HG03432 (cell line): ENCODE data around the gene ZNF710.

ENCODE experiments used
- ATAC-seq: cut with Tn5 transposase; IDR thresholded peaks from one replicate; pipeline ENCODE4 v1.9.1; 2021; ENCODE audit warnings: mild to moderate bottlenecking, moderate library complexity; ENCODE audit not compliant: unreplicated experiment

The ZNF710 gene

GRCh38 chr15:89991312-89991711 lies 9.8 kb upstream of the ZNF710 start:
- ATAC-seq = no peak

DNA sequence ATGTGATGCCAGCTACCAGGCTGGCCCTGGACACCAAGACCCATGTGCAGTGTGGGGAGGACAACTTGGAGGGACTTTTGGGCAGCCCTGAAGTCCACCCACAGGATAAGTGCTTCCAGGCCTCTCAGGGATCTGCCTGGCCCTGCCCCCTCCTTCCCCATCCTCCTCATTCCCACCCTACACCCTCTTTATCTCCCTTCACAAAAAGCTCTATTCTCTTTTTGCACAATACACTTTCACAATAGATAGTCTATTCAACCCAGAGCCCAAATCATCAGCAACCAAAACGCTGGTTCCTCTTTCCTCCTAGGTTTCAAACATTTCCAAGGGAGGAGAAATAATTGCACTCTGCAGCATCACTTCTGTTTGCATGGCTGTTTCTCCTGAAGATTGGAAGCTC lies 7.8 kb upstream of the ZNF710 start:
- no peak for ATAC-seq

- ATAC-seq = no peak
These were observed 4.0 kb upstream of the ZNF710 start for GRCh38 chr15:89997079-89997478.

- ATAC-seq = no peak
These were observed 2.9 kb upstream of the ZNF710 start for GRCh38 chr15:89998141-89998661.

DNA sequence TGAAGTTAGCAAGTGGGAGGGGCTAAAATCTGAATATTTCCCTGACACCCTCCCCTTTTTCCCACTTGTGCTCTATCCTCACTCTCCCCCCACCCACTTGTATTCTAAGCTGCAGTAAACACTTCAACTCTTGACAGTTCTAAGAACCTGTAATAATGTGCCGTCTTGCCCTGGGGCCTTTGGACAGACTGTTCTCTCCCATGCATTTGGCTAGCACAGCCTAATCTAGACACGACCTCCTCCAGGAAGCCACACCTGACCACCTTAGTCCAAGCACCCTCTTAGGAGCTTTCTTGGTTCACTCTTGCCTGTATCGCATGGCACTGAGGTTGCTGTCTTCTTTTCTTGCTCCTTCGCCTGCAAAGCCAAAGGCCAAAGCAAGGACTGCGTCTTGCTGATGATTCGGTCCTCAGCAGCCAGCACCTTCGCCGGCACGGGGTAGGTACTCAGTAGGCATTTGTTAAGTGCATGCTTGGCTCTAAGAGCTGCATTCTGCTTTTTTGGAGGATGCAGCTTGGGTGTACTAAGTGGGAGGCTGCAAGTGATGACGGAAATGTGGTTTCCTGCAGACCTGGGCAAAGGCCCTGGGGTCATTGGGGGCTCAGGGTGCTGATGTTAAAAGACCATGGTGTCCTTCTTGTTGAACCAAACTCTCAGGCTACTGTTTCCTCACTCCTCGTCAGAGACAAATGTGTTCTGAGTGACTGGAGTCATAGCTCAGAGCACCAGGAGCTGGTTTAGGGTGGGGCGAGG lies 2.0 kb upstream of the ZNF710 start:
- no peak for ATAC-seq

GRCh38 chr15:89999676-90000185 lies 1.4 kb upstream of the ZNF710 start:
- no peak for ATAC-seq

GRCh38 chr15:90000186-90001001 lies 730 bp upstream of the ZNF710 start:
- no peak for ATAC-seq

DNA sequence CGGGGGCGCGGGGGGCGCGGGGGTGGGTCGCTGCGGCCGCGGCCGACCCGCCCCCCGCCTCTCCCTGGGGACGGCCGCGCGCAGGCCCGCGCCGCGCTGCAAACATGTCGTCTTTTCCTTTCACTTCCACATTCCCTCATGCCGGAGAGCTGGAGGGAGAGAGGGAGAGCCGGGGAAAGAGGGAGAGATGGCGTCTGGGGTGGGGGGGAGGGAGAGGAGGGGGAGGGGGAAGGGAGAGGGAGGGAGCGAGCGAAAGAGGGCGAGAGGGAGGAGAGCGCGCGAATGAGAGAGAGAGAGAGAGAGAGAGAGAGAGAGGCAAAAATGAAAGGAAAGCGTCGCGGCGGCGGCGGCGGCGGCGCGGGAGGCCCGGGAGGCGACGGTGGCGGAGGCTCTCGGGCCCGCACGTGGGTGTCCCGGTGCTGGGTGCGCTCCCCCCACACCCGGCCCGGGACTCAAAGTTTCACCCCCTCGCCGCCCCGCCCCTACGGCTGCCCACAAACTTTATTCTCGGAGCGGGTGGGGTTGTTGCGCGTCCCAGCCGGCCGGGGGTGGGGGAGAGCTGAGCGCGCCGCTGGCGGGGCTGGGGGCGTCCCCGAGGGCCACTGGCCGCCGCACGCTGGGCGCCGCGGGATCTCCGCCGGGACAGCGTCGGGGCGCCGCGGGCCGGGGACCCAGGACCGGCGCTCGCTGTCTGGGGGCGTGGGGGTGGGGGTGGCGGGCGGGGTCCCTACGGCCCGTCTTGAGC lies 731 bp downstream of the ZNF710 start:
- peak; percentile 34 for ATAC-seq

- peak; percentile 45 for ATAC-seq
These were observed 1.3 kb downstream of the ZNF710 start for GRCh38 chr15:90002428-90002844.

DNA sequence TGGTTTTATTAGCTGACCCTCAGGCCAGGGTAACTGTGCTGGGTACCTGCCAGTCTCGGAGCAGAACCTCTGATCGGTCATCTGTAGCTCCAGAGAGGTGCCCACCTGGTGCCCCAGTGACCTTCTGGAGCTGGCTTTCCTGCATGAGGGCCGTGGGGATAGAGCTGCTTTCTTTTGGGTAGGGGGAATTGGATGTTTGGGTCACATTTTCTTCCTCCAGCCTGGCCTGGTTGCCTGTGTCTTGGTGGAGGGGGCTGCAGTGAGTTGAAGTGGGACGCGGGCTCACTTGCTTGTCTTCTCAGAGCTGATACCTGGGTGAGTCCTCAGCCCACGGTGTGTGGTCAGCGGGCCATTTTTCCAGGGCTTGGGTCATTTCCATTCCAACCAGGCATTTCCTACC lies 2.6 kb downstream of the ZNF710 start:
- ATAC-seq = no peak

DNA sequence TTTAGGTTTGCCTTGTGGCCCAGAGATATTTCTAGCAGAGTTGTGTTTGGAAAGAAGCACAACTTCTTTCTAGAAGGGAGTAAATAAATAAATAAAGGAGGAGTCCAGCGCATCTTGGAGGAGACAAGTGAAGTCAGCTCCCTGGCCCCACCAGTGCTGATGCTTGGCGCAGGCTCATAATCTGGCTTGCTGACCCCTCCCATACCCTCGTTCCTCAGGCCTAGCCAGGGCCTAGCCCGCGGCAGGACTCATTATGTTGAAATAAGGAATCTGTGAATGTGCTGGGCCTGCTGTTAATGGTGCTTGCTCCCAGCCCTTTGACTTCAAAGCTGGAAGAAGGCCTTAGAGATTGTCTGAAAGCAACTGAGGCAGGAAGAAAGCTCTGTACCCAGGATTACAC lies 3.1 kb downstream of the ZNF710 start:
- no peak for ATAC-seq

DNA sequence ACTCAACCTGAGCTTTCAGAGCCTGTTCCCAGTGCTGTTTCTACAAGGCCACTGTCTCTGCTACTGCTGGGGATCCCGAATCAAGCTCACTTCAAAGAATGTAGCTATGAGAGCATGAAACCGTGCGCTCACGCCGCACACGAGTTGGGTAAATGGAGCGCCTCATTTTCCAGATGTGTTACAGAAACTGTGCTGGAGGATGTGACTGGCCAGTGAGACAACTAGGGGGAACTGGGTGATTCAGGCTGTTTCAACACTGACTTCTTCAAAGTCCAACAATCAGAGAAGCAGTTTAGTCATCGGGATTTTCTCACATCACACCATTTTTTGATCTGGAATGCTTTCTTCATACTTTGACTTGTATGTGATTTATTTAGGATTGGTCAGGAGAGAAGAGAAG lies 3.5 kb downstream of the ZNF710 start:
- ATAC-seq = no peak

GRCh38 chr15:90006217-90007075 lies 5.3 kb downstream of the ZNF710 start:
- no peak for ATAC-seq

GRCh38 chr15:90007076-90007460 lies 5.9 kb downstream of the ZNF710 start:
- ATAC-seq = no peak

GRCh38 chr15:90008607-90009006 lies 7.5 kb downstream of the ZNF710 start:
- no peak for ATAC-seq

GRCh38 chr15:90009301-90010022 lies 8.3 kb downstream of the ZNF710 start:
- no peak for ATAC-seq

DNA sequence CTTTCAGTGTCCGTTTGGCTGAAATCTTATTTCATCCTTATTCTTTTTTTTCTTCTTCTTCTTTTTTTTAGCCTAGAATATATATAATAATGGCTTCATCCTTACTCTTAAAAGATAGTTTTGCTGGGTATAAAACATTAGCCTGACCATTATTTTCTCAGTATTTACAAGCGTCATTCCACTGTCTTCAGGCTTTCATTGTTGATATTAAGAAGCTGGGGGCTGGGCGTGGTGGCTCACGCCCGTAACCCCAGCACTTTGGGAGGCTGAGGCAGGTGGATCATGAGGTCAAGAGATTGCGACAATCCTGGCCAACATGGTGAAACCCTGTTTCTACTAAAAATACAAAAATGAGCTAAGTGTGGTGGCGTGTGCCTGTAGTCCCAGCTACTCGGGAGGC lies 10.6 kb downstream of the ZNF710 start:
- ATAC-seq = no peak

DNA sequence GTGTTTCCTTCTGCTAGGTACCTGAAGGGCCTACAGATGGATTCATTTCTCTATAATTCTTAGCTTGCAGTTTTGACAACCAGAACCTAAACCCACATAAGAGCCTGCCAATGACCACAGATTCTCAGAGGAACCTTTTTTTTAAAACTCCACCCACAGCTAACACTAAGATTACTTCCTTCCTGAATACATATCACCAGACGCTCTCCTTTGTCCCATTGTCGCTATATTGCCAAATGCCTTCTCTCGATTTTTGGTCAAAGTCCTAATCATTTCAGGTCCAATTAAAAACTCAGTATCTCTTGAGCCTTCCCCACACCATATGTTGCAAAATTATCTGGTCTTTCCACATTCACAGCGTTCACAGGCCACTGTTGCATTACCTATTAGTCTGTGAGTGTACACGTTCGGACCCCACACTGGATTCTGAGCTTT lies 12.4 kb downstream of the ZNF710 start:
- no peak for ATAC-seq

GRCh38 chr15:90015294-90015693 lies 14.2 kb downstream of the ZNF710 start:
- no peak for ATAC-seq

DNA sequence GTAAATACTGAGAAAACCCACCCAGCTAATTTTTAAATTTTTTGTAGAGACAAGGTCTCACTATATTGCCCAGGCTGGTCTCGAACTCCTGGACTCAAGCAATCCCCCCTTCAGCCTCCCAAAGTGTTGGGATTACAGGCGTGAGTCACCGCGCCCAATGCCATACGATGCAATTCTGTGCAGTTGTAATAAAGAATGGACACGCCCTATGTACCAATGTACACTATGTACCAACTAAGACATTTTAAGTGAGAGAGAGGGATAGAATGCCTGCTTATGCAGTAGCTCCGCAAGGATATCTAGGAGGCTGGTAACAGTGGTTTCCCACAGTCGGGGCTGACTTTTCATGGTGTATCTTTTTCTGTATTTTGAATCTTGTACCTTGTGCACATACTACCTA lies 14.6 kb downstream of the ZNF710 start:
- no peak for ATAC-seq
